ENCODE results near the gene GNAT2.

Gene GNAT2

DNA sequence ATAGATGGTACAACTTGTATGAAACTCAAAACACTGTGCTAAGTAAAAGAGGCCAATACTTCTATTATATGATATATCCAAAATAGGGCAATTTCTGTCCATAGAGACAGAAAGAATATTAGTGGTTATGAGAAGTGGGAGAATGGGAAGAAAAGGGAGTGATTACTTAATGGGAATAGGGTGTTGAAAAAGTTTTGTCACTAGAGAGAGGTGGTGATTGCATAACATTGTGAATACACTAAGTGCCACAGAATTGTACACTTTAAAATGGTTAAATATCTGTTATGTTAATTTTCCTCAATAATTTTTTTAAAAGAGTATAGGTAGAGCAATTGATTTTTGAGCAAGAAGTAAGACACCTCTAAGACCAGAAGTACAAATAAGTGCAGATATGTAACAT, 29.7 kb downstream of the GNAT2 start:
- no peak for DNase-seq (ENCODE audit: low read depth)
- no peak overlapping the region for H3K4me3 ChIP-seq (ENCODE audit: low read depth, low read length)
- TF ChIP-seq, protein P1, sequence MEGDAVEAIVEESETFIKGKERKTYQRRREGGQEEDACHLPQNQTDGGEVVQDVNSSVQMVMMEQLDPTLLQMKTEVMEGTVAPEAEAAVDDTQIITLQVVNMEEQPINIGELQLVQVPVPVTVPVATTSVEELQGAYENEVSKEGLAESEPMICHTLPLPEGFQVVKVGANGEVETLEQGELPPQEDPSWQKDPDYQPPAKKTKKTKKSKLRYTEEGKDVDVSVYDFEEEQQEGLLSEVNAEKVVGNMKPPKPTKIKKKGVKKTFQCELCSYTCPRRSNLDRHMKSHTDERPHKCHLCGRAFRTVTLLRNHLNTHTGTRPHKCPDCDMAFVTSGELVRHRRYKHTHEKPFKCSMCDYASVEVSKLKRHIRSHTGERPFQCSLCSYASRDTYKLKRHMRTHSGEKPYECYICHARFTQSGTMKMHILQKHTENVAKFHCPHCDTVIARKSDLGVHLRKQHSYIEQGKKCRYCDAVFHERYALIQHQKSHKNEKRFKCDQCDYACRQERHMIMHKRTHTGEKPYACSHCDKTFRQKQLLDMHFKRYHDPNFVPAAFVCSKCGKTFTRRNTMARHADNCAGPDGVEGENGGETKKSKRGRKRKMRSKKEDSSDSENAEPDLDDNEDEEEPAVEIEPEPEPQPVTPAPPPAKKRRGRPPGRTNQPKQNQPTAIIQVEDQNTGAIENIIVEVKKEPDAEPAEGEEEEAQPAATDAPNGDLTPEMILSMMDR (IDR thresholded peaks at IDR 0.05; ENCODE audit: insufficient read depth, low read depth, low read length, missing control alignments) = no peak

GRCh38 chr1:109589177-109589576, 30.2 kb downstream of the GNAT2 start:
- H3K4me3 ChIP-seq (ENCODE audit: low read depth, low read length) = no peak overlapping the region
- DNase-seq (ENCODE audit: low read depth) = no peak
- TF ChIP-seq, protein P1 (IDR thresholded peaks at IDR 0.05; ENCODE audit: insufficient read depth, low read depth, low read length, missing control alignments) = no peak

- no peak for DNase-seq (ENCODE audit: low read depth)
- H3K4me3 ChIP-seq (ENCODE audit: low read depth, low read length) = no peak overlapping the region
- TF ChIP-seq, protein P1 (IDR thresholded peaks at IDR 0.05; ENCODE audit: insufficient read depth, low read depth, low read length, missing control alignments) = no peak
Observed at GRCh38 chr1:109586055-109586454, 33.4 kb downstream of the GNAT2 start.

- TF ChIP-seq, protein P1 (IDR thresholded peaks at IDR 0.05; ENCODE audit: insufficient read depth, low read depth, low read length, missing control alignments) = no peak
- no peak overlapping the region for H3K4me3 ChIP-seq (ENCODE audit: low read depth, low read length)
- no peak for DNase-seq (ENCODE audit: low read depth)
Observed at GRCh38 chr1:109584766-109585165, 34.6 kb downstream of the GNAT2 start.

- DNase-seq (ENCODE audit: low read depth) = no peak
- TF ChIP-seq, protein P1 (IDR thresholded peaks at IDR 0.05; ENCODE audit: insufficient read depth, low read depth, low read length, missing control alignments) = no peak
- no peak overlapping the region for H3K4me3 ChIP-seq (ENCODE audit: low read depth, low read length)
Observed at GRCh38 chr1:109582021-109582420, 37.4 kb downstream of the GNAT2 start.

DNA sequence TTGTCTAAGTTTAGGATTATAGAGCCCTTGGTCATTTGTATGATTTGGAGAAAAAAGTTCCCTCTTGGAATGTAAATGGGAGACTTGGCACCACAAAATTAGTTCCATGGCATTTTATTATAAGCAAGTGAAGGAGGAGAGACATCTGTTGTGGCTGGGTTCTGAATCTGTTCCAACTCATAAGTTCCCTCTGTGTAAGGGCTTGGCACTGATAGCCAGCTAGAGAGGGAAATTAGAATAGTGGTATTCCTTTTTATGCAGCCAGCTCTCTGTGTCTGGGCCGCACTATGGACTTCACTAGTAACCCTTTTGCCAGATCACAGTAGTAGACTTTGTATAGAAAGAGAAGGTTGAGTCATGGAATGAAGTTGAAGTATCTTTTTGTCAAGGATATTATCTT, 39.9 kb downstream of the GNAT2 start:
- DNase-seq (ENCODE audit: low read depth) = no peak
- H3K4me3 ChIP-seq (ENCODE audit: low read depth, low read length) = no peak overlapping the region
- TF ChIP-seq, protein P1 (IDR thresholded peaks at IDR 0.05; ENCODE audit: insufficient read depth, low read depth, low read length, missing control alignments) = no peak

DNA sequence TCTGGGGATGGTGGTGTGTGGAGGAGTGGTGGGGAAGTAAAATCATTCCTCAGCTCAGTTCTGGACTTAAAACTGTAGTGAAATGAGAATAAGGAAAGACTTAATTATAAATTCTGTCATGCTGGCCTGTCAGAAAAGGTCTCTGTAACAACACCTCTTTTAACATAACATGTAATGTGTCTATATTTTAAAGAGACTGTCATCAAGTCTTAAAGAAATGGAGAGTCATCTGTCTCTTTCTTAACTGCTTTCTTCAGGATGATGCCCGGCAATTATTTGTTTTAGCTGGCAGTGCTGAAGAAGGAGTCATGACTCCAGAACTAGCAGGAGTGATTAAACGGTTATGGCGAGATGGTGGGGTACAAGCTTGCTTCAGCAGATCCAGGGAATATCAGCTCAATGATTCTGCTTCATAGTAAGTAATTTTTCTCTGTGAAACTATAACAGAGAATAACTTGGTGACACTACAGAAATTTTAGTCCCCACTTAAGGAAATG, 40.4 kb downstream of the GNAT2 start:
- TF ChIP-seq, protein P1 (IDR thresholded peaks at IDR 0.05; ENCODE audit: insufficient read depth, low read depth, low read length, missing control alignments) = no peak
- no peak overlapping the region for H3K4me3 ChIP-seq (ENCODE audit: low read depth, low read length)
- DNase-seq (ENCODE audit: low read depth) = no peak

All from GM12865 (cell line).